ENCODE data around the gene FGD3.

DNA sequence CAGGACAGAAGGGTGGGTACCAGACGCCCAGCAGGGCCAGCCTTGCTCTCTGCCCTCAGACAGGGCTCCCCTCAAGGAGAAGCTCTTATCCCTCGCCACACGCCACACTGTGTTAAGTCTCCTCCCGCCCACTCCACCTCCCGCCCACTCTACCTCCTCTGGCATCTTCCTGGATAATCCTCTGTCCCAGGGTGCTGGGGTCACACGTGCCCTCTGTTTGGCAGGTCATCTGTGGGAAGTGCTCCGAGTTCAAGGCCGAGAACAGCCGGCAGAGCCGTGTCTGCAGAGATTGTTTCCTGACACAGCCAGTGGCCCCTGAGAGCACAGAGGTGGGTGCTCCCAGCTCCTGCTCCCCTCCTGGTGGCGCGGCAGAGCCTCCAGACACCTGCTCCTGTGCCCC, 85.2 kb downstream of the FGD3 start:
- TF ChIP-seq, protein P1, sequence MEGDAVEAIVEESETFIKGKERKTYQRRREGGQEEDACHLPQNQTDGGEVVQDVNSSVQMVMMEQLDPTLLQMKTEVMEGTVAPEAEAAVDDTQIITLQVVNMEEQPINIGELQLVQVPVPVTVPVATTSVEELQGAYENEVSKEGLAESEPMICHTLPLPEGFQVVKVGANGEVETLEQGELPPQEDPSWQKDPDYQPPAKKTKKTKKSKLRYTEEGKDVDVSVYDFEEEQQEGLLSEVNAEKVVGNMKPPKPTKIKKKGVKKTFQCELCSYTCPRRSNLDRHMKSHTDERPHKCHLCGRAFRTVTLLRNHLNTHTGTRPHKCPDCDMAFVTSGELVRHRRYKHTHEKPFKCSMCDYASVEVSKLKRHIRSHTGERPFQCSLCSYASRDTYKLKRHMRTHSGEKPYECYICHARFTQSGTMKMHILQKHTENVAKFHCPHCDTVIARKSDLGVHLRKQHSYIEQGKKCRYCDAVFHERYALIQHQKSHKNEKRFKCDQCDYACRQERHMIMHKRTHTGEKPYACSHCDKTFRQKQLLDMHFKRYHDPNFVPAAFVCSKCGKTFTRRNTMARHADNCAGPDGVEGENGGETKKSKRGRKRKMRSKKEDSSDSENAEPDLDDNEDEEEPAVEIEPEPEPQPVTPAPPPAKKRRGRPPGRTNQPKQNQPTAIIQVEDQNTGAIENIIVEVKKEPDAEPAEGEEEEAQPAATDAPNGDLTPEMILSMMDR (IDR thresholded peaks at IDR 0.05) = no peak
- TF ChIP-seq POLR2A (IDR thresholded peaks at IDR 0.05) (no peak), POLR2AphosphoS5 (IDR thresholded peaks at IDR 0.05) (no peak)
